IMR-90 (cell line): ENCODE measurements around the gene MAGI1. TPM values are rescaled to one million over a fixed set of nuclear protein-coding genes. Genes with fewer than 3 reads are reported as not detected.
A peak's percentile ranks its signal among the peaks of the same experiment; 100 is the strongest.

Source experiments
- ATAC-seq: fragments of 200-7000 bp; cut with Tn5 transposase; 2 replicates; pipeline ENCODE4 v1.9.1; 2020; ENCODE audit warnings: low read depth, mild to moderate bottlenecking, moderate library complexity
- BruUV-seq: library from RNA; stranded (reverse); fragments of 400-500 nt; replicated peaks from 2 replicates; lab custom pipeline; 2021; lab: Mats Ljungman, UMichigan
- CTCF ChIA-PET: fragments of 300-600 bp; formaldehyde crosslinking; extraction: SDS; loops from one replicate; lab custom pipeline; 2021; ENCODE audit warnings: antibody characterized with exemption; lab: Yijun Ruan, JAX
- POLR2A ChIA-PET: fragments of 300-600 bp; sonication (Branson Sonifier 250); formaldehyde crosslinking; loops from one replicate; lab custom pipeline; 2022; ENCODE audit warnings: antibody characterized with exemption; ENCODE audit not compliant: unreplicated experiment; lab: Charles Lee
- DNase-seq: peaks from one replicate; pipeline ENCODE4 v3.0.0; 2013
- H2AFZ ChIP-seq: replicated peaks from 2 replicates; pipeline ENCODE3; 2013; ENCODE audit warnings: low read length, mild to moderate bottlenecking; ENCODE audit not compliant: poor library complexity
- H2AK5ac ChIP-seq: 2 replicates; pipeline ENCODE4 v1.6.1; 2013; ENCODE audit warnings: low read depth, low read length, inconsistent platforms
- H2AK9ac ChIP-seq: replicated peaks from 2 replicates; pipeline ENCODE3; 2013; ENCODE audit warnings: mild to moderate bottlenecking, low read depth, low read length, moderate library complexity; ENCODE audit not compliant: poor library complexity
- H2BK120ac ChIP-seq: 2 replicates; pipeline ENCODE4 v1.6.1; 2013; ENCODE audit warnings: low read depth, low read length, inconsistent platforms
- H2BK15ac ChIP-seq: 3 replicates; pipeline ENCODE4 v1.6.1; 2013; ENCODE audit warnings: low read depth, low read length, inconsistent platforms
- H2BK20ac ChIP-seq: 2 replicates; pipeline ENCODE4 v1.6.1; 2013; ENCODE audit warnings: low read depth, mild to moderate bottlenecking, inconsistent platforms, low read length, moderate library complexity
- H2BK5ac ChIP-seq: 2 replicates; pipeline ENCODE4 v1.6.1; 2013; ENCODE audit warnings: mild to moderate bottlenecking, low read depth, low read length, inconsistent platforms; ENCODE audit not compliant: poor library complexity, severe bottlenecking
- H3K14ac ChIP-seq: replicated peaks from 2 replicates; pipeline ENCODE4 v1.6.1; 2013; ENCODE audit warnings: low read depth, low read length, inconsistent platforms
- H3K18ac ChIP-seq: 2 replicates; pipeline ENCODE4 v1.6.1; 2013; ENCODE audit warnings: low read depth, low read length, control low read depth
- H3K23ac ChIP-seq: 2 replicates; pipeline ENCODE4 v1.6.1; 2013; ENCODE audit warnings: low read depth, low read length, inconsistent platforms
- H3K27ac ChIP-seq: 2 replicates; pipeline ENCODE4 v1.5.1; 2013; ENCODE audit warnings: mild to moderate bottlenecking, control low read depth, low read length; ENCODE audit not compliant: insufficient read depth
- H3K27me3 ChIP-seq: 2 replicates; pipeline ENCODE4 v1.6.1; 2013; ENCODE audit warnings: low read length; ENCODE audit not compliant: control insufficient read depth, insufficient read depth
- H3K36me3 ChIP-seq: 2 replicates; pipeline ENCODE4 v1.6.1; 2013; ENCODE audit warnings: low read length, mixed read lengths; ENCODE audit not compliant: control insufficient read depth, insufficient read depth
- H3K4ac ChIP-seq: 2 replicates; pipeline ENCODE4 v1.6.1; 2013; ENCODE audit warnings: low read depth, low read length, inconsistent platforms
- H3K4me1 ChIP-seq: 2 replicates; pipeline ENCODE4 v1.6.1; 2013; ENCODE audit warnings: low read length, mixed read lengths; ENCODE audit not compliant: control insufficient read depth, insufficient read depth
- H3K4me2 ChIP-seq: 2 replicates; pipeline ENCODE4 v1.6.1; 2013; ENCODE audit warnings: low read depth, mild to moderate bottlenecking, control low read depth, low read length, moderate library complexity
- H3K4me3 ChIP-seq: 2 replicates; pipeline ENCODE4 v1.5.1; 2013; ENCODE audit warnings: low read depth, mild to moderate bottlenecking, control low read depth, low read length, moderate library complexity; ENCODE audit not compliant: insufficient read depth
- H3K56ac ChIP-seq: 2 replicates; pipeline ENCODE4 v1.6.1; 2013; ENCODE audit warnings: low read length, inconsistent platforms; ENCODE audit not compliant: insufficient read depth; ENCODE audit errors: extremely low read depth
- H3K79me1 ChIP-seq, 2 experiments: 2 replicates each; pipeline ENCODE4 v1.6.1; 2013; ENCODE audit warnings: low read length in 2 of 2, inconsistent platforms in 1 of 2, low read depth in 1 of 2
- H3K9ac ChIP-seq: 2 replicates; pipeline ENCODE4 v1.6.1; 2013; ENCODE audit warnings: low read depth, low read length, control low read depth
- H3K9me1 ChIP-seq: 2 replicates; pipeline ENCODE4 v1.6.1; 2013; ENCODE audit warnings: low read length, inconsistent platforms; ENCODE audit not compliant: insufficient read depth
- H3K9me3 ChIP-seq: 2 replicates; pipeline ENCODE4 v1.6.1; 2013; ENCODE audit warnings: low read length; ENCODE audit not compliant: control insufficient read depth, insufficient read depth
- H4K20me1 ChIP-seq: 2 replicates; pipeline ENCODE4 v1.6.1; 2013; ENCODE audit warnings: low read length, inconsistent platforms; ENCODE audit not compliant: insufficient read depth
- H4K5ac ChIP-seq: 2 replicates; pipeline ENCODE4 v1.6.1; 2013; ENCODE audit warnings: mild to moderate bottlenecking, low read depth, low read length, control low read depth
- H4K8ac ChIP-seq, 2 experiments: 2 replicates each; pipeline ENCODE4 v1.6.1; 2013; ENCODE audit warnings: low read depth in 2 of 2, low read length in 2 of 2, control low read depth in 1 of 2, inconsistent platforms in 1 of 2
- H4K91ac ChIP-seq: 2 replicates; pipeline ENCODE4 v1.6.1; 2013; ENCODE audit warnings: low read depth, low read length, inconsistent platforms; ENCODE audit not compliant: insufficient read depth
- CHD1 ChIP-seq: IDR thresholded peaks from 2 replicates; pipeline ENCODE4 v1.6.1; 2012; ENCODE audit warnings: low read depth, low read length, improper control_type of control experiment
- MAFK ChIP-seq: IDR thresholded peaks from 2 replicates; pipeline ENCODE4 v1.6.1; 2012; ENCODE audit warnings: low read depth, low read length, improper control_type of control experiment
- MXI1 ChIP-seq: IDR thresholded peaks from 2 replicates; pipeline ENCODE4 v1.6.1; 2012; ENCODE audit warnings: low read depth, mild to moderate bottlenecking, low read length, moderate library complexity, borderline replicate concordance
- RCOR1 ChIP-seq: IDR thresholded peaks from 2 replicates; pipeline ENCODE4 v1.6.1; 2012; ENCODE audit warnings: mild to moderate bottlenecking, low read length, improper control_type of control experiment; ENCODE audit not compliant: insufficient replicate concordance
- WGBS, 2 experiments: methylation state at CpG; one replicate each; pipeline versions ENCODE4 v1.1.5 to v1.1.7; 2013; ENCODE audit warnings: missing lambda C conversion rate in 2 of 2; ENCODE audit not compliant: insufficient read length in 1 of 2; ENCODE audit errors: extremely low coverage in 2 of 2; 5-methylcytosine and 5-hydroxymethylcytosine counted together
- dilution Hi-C: fragments of 300-500 bp; cut with HindIII; formaldehyde crosslinking; loops from one replicate; pipeline ENCODE4 v1.14.3; 2018; ENCODE audit warnings: low sequenced_read_pairs; ENCODE audit not compliant: unreplicated experiment
- in situ Hi-C: fragments of 300-500 bp; cut with MboI; formaldehyde crosslinking; loops from 3 replicates; pipeline ENCODE4 v1.14.3; 2019; ENCODE audit warnings: low sequenced_read_pairs, inconsistent platforms, mixed read lengths
- intact Hi-C: fragments of 100-400 bp; cut with micrococcal nuclease; formaldehyde crosslinking; loops from 2 replicates; pipeline ENCODE4 v1.10.0; 2022
- polyA plus RNA-seq, 3 experiments: library from polyadenylated mRNA; depleted of rRNA; stranded (reverse); fragments of >200 nt; gene quantifications; 2 replicates each; pipeline ENCODE4 v1.2.3, GENCODE V29; 2012; ENCODE audit warnings: low replicate concordance in 1 of 3
- total RNA-seq: library from RNA; depleted of rRNA; stranded (reverse); fragments of >200 nt; gene quantifications from 2 replicates; pipeline ENCODE4 v1.2.3, GENCODE V29; 2012
- TF ChIP-seq, protein P1 (sequence below): conservative IDR thresholded peaks from 2 replicates; pipeline ENCODE4 v1.5.1; 2012; ENCODE audit warnings: mild to moderate bottlenecking, low read depth, low read length, improper control_type of control experiment

The MAGI1 gene
- total and polyA plus RNA-seq, 2 of the 4 experiments (the other 2 are of a cell fraction): 14.5 to 24.2 TPM

DNA sequence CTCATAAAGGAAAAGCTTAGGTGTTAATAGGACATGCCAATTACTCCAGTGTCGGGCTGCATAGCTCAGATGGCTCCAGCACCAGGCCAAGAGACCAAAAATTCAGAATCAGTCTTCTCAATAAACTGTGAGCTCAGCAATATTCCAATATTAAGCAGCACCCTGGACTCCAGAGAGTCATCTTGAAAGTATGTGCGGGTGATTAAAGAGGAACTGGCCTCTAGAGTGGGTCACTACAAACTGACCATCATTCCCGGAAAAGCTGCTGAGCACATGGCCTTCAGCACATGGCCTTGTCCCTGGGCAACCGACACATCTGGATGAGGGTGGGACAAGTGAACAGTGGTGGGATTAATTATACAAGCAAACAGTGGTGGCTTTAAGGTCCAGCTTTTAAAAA is 59.0 kb downstream of the MAGI1 start:
- H4K5ac ChIP-seq: no peak overlapping the region
- in situ Hi-C loops: no loop called here
- peaks cover 11% of the 10 kb centered on the region; the same call in 1 of the 2 replicates for H3K9me1 ChIP-seq
- H3K4ac ChIP-seq: no peak overlapping the region; the same call in 1 of the 2 replicates
- no peak overlapping the region for H2AFZ ChIP-seq
- ChIA-PET POLR2A (no interaction called here), CTCF (no interaction called here)
- no peak overlapping the region for H3K27ac ChIP-seq
- intact Hi-C loops: no loop called here
- no peak overlapping the region for H3K4me3 ChIP-seq
- no peak overlapping the region for H2BK120ac ChIP-seq
- H3K14ac ChIP-seq: 0 out of 2 replicates have a peak overlapping the region, but pooled peaks have one; percentile 7
- 76% methylated on average over 4 of the region's 4 CpGs; no CpG with 5 or more reads in 1 of the 2 experiments for WGBS, 2 experiments
- H3K9me3 ChIP-seq: no peaks in the 10 kb centered on the region
- H2BK5ac ChIP-seq: peak overlapping the region; percentile 36
- H3K56ac ChIP-seq: no peak overlapping the region
- H3K18ac ChIP-seq: no peak overlapping the region
- peak overlapping the region in 1 of 2 experiments; percentile 4; a peak in 1 of 4 replicates for H4K8ac ChIP-seq
- H4K91ac ChIP-seq: no peak overlapping the region
- peaks cover 10 to 48% of the 10 kb centered on the region in 2 experiments for H3K79me1 ChIP-seq
- peak; percentile 64 for ATAC-seq
- no peak overlapping the region for H3K4me2 ChIP-seq
- H2AK9ac ChIP-seq: peak overlapping the region; percentile 18
- TF ChIP-seq, protein P1, sequence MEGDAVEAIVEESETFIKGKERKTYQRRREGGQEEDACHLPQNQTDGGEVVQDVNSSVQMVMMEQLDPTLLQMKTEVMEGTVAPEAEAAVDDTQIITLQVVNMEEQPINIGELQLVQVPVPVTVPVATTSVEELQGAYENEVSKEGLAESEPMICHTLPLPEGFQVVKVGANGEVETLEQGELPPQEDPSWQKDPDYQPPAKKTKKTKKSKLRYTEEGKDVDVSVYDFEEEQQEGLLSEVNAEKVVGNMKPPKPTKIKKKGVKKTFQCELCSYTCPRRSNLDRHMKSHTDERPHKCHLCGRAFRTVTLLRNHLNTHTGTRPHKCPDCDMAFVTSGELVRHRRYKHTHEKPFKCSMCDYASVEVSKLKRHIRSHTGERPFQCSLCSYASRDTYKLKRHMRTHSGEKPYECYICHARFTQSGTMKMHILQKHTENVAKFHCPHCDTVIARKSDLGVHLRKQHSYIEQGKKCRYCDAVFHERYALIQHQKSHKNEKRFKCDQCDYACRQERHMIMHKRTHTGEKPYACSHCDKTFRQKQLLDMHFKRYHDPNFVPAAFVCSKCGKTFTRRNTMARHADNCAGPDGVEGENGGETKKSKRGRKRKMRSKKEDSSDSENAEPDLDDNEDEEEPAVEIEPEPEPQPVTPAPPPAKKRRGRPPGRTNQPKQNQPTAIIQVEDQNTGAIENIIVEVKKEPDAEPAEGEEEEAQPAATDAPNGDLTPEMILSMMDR: no peak
- TF ChIP-seq RCOR1 (no peak), CHD1 (no peak), MAFK (peak; percentile 79), MXI1 (peak; percentile 83)
- peak; percentile 75 for DNase-seq
- no peak overlapping the region for H3K9ac ChIP-seq
- H3K4me1 ChIP-seq: peaks cover 6% of the 10 kb centered on the region
- 0 out of 2 replicates have a peak overlapping the region, but pooled peaks have one; percentile 21 for H2BK20ac ChIP-seq
- BruUV-seq: no TSS peak
- dilution Hi-C loops: no loop called here
- H4K20me1 ChIP-seq: no peaks in the 10 kb centered on the region
- H3K23ac ChIP-seq: 0 out of 2 replicates have a peak overlapping the region, but pooled peaks have one; percentile 26
- H2BK15ac ChIP-seq: no peak overlapping the region
- no peaks in the 10 kb centered on the region for H3K36me3 ChIP-seq
- H3K27me3 ChIP-seq: no peaks in the 10 kb centered on the region
- no peak overlapping the region for H2AK5ac ChIP-seq
